H9 (cell line): Measurements from ENCODE around the gene TMC6. TPM values are rescaled to one million over a fixed set of nuclear protein-coding genes. Genes with fewer than 3 reads are reported as not detected.

Experiments
- DNase-seq: peaks from one replicate; pipeline ENCODE4 v3.0.0-alpha.2; 2017
- H2AFZ ChIP-seq: one replicate; pipeline ENCODE4 v1.6.1; 2013; ENCODE audit warnings: mild to moderate bottlenecking, low read length, control low read depth, moderate library complexity
- H2AK5ac ChIP-seq: 2 replicates; pipeline ENCODE4 v1.6.1; 2013; ENCODE audit warnings: low read length, control low read depth, mixed read lengths; ENCODE audit not compliant: insufficient read length
- H2BK120ac ChIP-seq: one replicate; pipeline ENCODE4 v1.6.1; 2013; ENCODE audit warnings: low read depth, mild to moderate bottlenecking, low read length, control low read depth, inconsistent platforms; ENCODE audit not compliant: poor library complexity, severe bottlenecking
- H2BK12ac ChIP-seq: 2 replicates; pipeline ENCODE4 v1.6.1; 2013; ENCODE audit warnings: low read length, control low read depth, mixed read lengths, low read depth; ENCODE audit not compliant: insufficient read length
- H2BK15ac ChIP-seq: 2 replicates; pipeline ENCODE4 v1.6.1; 2013; ENCODE audit warnings: low read depth, low read length, control low read depth
- H2BK20ac ChIP-seq: one replicate; pipeline ENCODE4 v1.6.1; 2013; ENCODE audit warnings: low read depth, mild to moderate bottlenecking, low read length, control low read depth, inconsistent platforms; ENCODE audit not compliant: poor library complexity, severe bottlenecking
- H2BK5ac ChIP-seq: 2 replicates; pipeline ENCODE4 v1.6.1; 2013; ENCODE audit warnings: low read length, control low read depth, mixed read lengths; ENCODE audit not compliant: insufficient read length
- H3K14ac ChIP-seq: 2 replicates; pipeline ENCODE4 v1.6.1; 2013; ENCODE audit warnings: low read length, control low read depth; ENCODE audit not compliant: insufficient read depth
- H3K18ac ChIP-seq: 2 replicates; pipeline ENCODE4 v1.6.1; 2013; ENCODE audit warnings: low read depth, mild to moderate bottlenecking, mixed read lengths, low read length, control low read depth; ENCODE audit not compliant: insufficient read length
- H3K23ac ChIP-seq: 2 replicates; pipeline ENCODE4 v1.6.1; 2013; ENCODE audit warnings: low read length, control low read depth, mixed read lengths, low read depth; ENCODE audit not compliant: insufficient read length
- H3K23me2 ChIP-seq: 2 replicates; pipeline ENCODE4 v1.6.1; 2013; ENCODE audit warnings: low read depth, mild to moderate bottlenecking, mixed read lengths, low read length, control low read depth; ENCODE audit not compliant: insufficient read length, poor library complexity, severe bottlenecking
- H3K27ac ChIP-seq: 2 replicates; pipeline ENCODE4 v1.5.1; 2013; ENCODE audit warnings: low read length, control low read depth, mixed read lengths, low read depth; ENCODE audit not compliant: insufficient read length
- H3K27me3 ChIP-seq: 2 replicates; pipeline ENCODE4 v1.6.1; 2013; ENCODE audit warnings: low read length, control low read depth, inconsistent platforms; ENCODE audit not compliant: insufficient read depth
- H3K4ac ChIP-seq: 2 replicates; pipeline ENCODE4 v1.6.1; 2013; ENCODE audit warnings: low read depth, mild to moderate bottlenecking, control low read depth, inconsistent platforms, low read length, moderate library complexity
- H3K4me1 ChIP-seq: 2 replicates; pipeline ENCODE4 v1.6.1; 2013; ENCODE audit warnings: low read length, control low read depth, inconsistent platforms; ENCODE audit not compliant: insufficient read depth
- H3K4me2 ChIP-seq: 2 replicates; pipeline ENCODE4 v1.6.1; 2013; ENCODE audit warnings: low read length, control low read depth, mixed read lengths; ENCODE audit not compliant: insufficient read length, insufficient read depth
- H3K56ac ChIP-seq: 2 replicates; pipeline ENCODE4 v1.6.1; 2013; ENCODE audit warnings: low read depth, mild to moderate bottlenecking, mixed read lengths, low read length, control low read depth; ENCODE audit not compliant: insufficient read length
- H3K79me1 ChIP-seq: 2 replicates; pipeline ENCODE4 v1.6.1; 2013; ENCODE audit warnings: low read depth, mild to moderate bottlenecking, moderate library complexity, low read length, control low read depth, inconsistent platforms; ENCODE audit not compliant: insufficient read depth, poor library complexity, severe bottlenecking
- H3K79me2 ChIP-seq: 2 replicates; pipeline ENCODE4 v1.6.1; 2013; ENCODE audit warnings: low read length, control low read depth, inconsistent platforms; ENCODE audit not compliant: insufficient read depth
- H3K9ac ChIP-seq: 2 replicates; pipeline ENCODE4 v1.6.1; 2013; ENCODE audit warnings: low read length, control low read depth, mixed read lengths; ENCODE audit not compliant: insufficient read length; ENCODE audit errors: extremely low read depth
- H3K9me3 ChIP-seq: one replicate; pipeline ENCODE4 v1.6.1; 2013; ENCODE audit warnings: low read depth, low read length, inconsistent platforms; ENCODE audit not compliant: control insufficient read depth
- H3T11ph ChIP-seq: one replicate; pipeline ENCODE4 v1.6.1; 2013; ENCODE audit warnings: mild to moderate bottlenecking, low read length, control low read depth, inconsistent platforms
- H4K20me1 ChIP-seq: one replicate; pipeline ENCODE4 v1.6.1; 2013; ENCODE audit not compliant: control insufficient read depth, insufficient read length, insufficient read depth
- H4K5ac ChIP-seq: 2 replicates; pipeline ENCODE4 v1.6.1; 2013; ENCODE audit warnings: low read depth, mild to moderate bottlenecking, mixed read lengths, low read length, control low read depth; ENCODE audit not compliant: insufficient read length
- H4K8ac ChIP-seq: replicated peaks from 2 replicates; pipeline ENCODE4 v1.6.1; 2013; ENCODE audit warnings: low read length, control low read depth, mixed read lengths, low read depth; ENCODE audit not compliant: insufficient read length
- H4K91ac ChIP-seq: 2 replicates; pipeline ENCODE4 v1.6.1; 2013; ENCODE audit warnings: low read depth, mild to moderate bottlenecking, moderate library complexity, mixed read lengths, low read length, control low read depth; ENCODE audit not compliant: insufficient read length
- H3K27ac Mint-ChIP-seq, 3 experiments: 2 replicates in 2 of 3; 3 replicates in 1 of 3; pipeline ENCODE4 v1.8.0; 2020 to 2021; ENCODE audit warnings: mixed read lengths in 3 of 3, mild to moderate bottlenecking in 1 of 3, moderate library complexity in 1 of 3
- H3K27me3 Mint-ChIP-seq: 2 replicates; pipeline ENCODE4 v1.8.0; 2021; ENCODE audit warnings: low read depth, mild to moderate bottlenecking, moderate library complexity, mixed read lengths
- H3K36me3 Mint-ChIP-seq, 3 experiments: 2 replicates in 2 of 3; 3 replicates in 1 of 3; pipeline ENCODE4 v1.8.0; 2020 to 2021; ENCODE audit warnings: low read depth in 3 of 3, mixed read lengths in 3 of 3; ENCODE audit not compliant: insufficient read depth in 1 of 3
- H3K4me1 Mint-ChIP-seq, 2 experiments: 2 replicates each; pipeline ENCODE4 v1.8.0; 2020; ENCODE audit warnings: mixed read lengths in 2 of 2
- H3K4me3 Mint-ChIP-seq, 2 experiments: 2 replicates in 1 of 2; 3 replicates in 1 of 2; pipeline ENCODE4 v1.8.0; 2020 to 2021; ENCODE audit warnings: mild to moderate bottlenecking in 2 of 2, mixed read lengths in 2 of 2, moderate library complexity in 1 of 2
- H3K9me3 Mint-ChIP-seq, 2 experiments: 2 replicates in 1 of 2; 3 replicates in 1 of 2; pipeline ENCODE4 v1.8.0; 2020; ENCODE audit warnings: mild to moderate bottlenecking in 2 of 2, mixed read lengths in 2 of 2, moderate library complexity in 1 of 2
- CTCF ChIP-seq: fragments of 200-600 bp; sonication (generic); conservative IDR thresholded peaks from 3 replicates; pipeline ENCODE4 v1.8.0; 2021; ENCODE audit warnings: antibody characterized with exemption, mild to moderate bottlenecking
- WGBS: extraction: QIAGEN DNeasy Blood & Tissue Kit; methylation state at CpG from one replicate; pipeline ENCODE4 v1.1.7; 2013; ENCODE audit warnings: missing lambda C conversion rate, low lambda C conversion rate, mixed read lengths; ENCODE audit not compliant: insufficient read length; ENCODE audit errors: extremely low coverage; 5-methylcytosine and 5-hydroxymethylcytosine counted together
- total RNA-seq: library from RNA; stranded (reverse); gene quantifications from 2 replicates; pipeline ENCODE4 v1.2.1, GENCODE V29; 2021

The TMC6 gene
- total RNA-seq, 1 experiment from 2014 or later: 86.8 TPM

GRCh38 chr17:78166416-78166815, 37.9 kb upstream of the TMC6 start:
- no peak overlapping the region for H3K18ac ChIP-seq
- H3K9ac ChIP-seq: no peak overlapping the region
- H3T11ph ChIP-seq: no peak overlapping the region
- no peaks in the 10 kb centered on the region; the same call in 1 of the 2 replicates for H3K27me3 Mint-ChIP-seq
- no peak overlapping the region for H4K8ac ChIP-seq
- no peaks in the 10 kb centered on the region for H3K9me3 ChIP-seq
- TF ChIP-seq CTCF: no peak
- no peaks in the 10 kb centered on the region for H3K79me2 ChIP-seq
- no peaks in the 10 kb centered on the region for H3K23me2 ChIP-seq
- DNase-seq: no peak
- H3K56ac ChIP-seq: no peak overlapping the region
- peaks cover 13 to 27% of the 10 kb centered on the region in 2 experiments for H3K4me1 Mint-ChIP-seq
- H2BK12ac ChIP-seq: no peak overlapping the region
- no CpG with 5 or more reads among the region's 6 CpGs for WGBS
- H4K91ac ChIP-seq: no peak overlapping the region
- H4K20me1 ChIP-seq: peaks cover 4% of the 10 kb centered on the region
- H3K79me1 ChIP-seq: no peaks in the 10 kb centered on the region
- H3K4me2 ChIP-seq: no peak overlapping the region
- no peak overlapping the region for H2BK20ac ChIP-seq
- H3K36me3 Mint-ChIP-seq: peaks cover 0 to 6% (median 0%) of the 10 kb centered on the region in 3 experiments; a peak in 4 of 7 replicates
- no peak overlapping the region for H2BK120ac ChIP-seq
- no peak overlapping the region for H2BK5ac ChIP-seq
- no peaks in the 10 kb centered on the region for H3K9me3 Mint-ChIP-seq
- H3K27ac Mint-ChIP-seq: no peak overlapping the region
- H3K14ac ChIP-seq: no peak overlapping the region
- no peak overlapping the region for H2AK5ac ChIP-seq
- H2BK15ac ChIP-seq: no peak overlapping the region
- H3K4ac ChIP-seq: no peak overlapping the region
- H2AFZ ChIP-seq: no peak overlapping the region
- no peak overlapping the region for H3K27ac ChIP-seq
- 0 out of 5 replicates have a peak overlapping the region, but pooled peaks of 1 of the 2 experiments have one; percentile 17 for H3K4me3 Mint-ChIP-seq
- H3K23ac ChIP-seq: no peak overlapping the region
- no peak overlapping the region for H4K5ac ChIP-seq
- H3K27me3 ChIP-seq: no peaks in the 10 kb centered on the region
- H3K4me1 ChIP-seq: no peaks in the 10 kb centered on the region; the same call in 1 of the 2 replicates
